NT2/D1 (cell line): ENCODE results near the gene ARFGAP2.

Source experiments
- SUZ12 ChIP-seq: IDR thresholded peaks from 2 replicates; pipeline ENCODE4 v1.6.1; 2011; ENCODE audit not compliant: insufficient read length, insufficient read depth; ENCODE audit errors: extremely low read depth
- YY1 ChIP-seq: IDR thresholded peaks from 2 replicates; pipeline ENCODE4 v1.6.1; 2011; ENCODE audit not compliant: insufficient read length, insufficient read depth
- ZNF274 ChIP-seq: IDR thresholded peaks from 2 replicates; pipeline ENCODE4 v1.6.1; 2011; ENCODE audit warnings: mild to moderate bottlenecking, low read depth, low read length

- TF ChIP-seq YY1 (no peak), ZNF274 (no peak), SUZ12 (no peak)
Measured at GRCh38 chr11:47187723-47188122, 11.0 kb upstream of the ARFGAP2 start.
